Activated CD4-positive, alpha-beta T cell treated with anti-CD3 and anti-CD28 coated beads, Interleukin-2, amount 50 U/mL, for 1 hour (primary cell): ENCODE measurements around the gene CCDC33.

Experiments used
- DNase-seq: peaks from one replicate; pipeline ENCODE4 v3.0.0-alpha.2; 2020

Gene CCDC33

GRCh38 chr15:74384881-74385643 lies 148.9 kb downstream of the CCDC33 start:
- DNase-seq, result no peak

- no peak for DNase-seq
Observed at GRCh38 chr15:74385733-74386132, 149.6 kb downstream of the CCDC33 start.
